ENCODE data around the gene WNT11. TPM values are rescaled to one million over a fixed set of nuclear protein-coding genes. Genes with fewer than 3 reads are reported as not detected.
"Not testable (repeated sequence)": the region's sequence is repeated elsewhere in the genome, so short reads cannot be mapped to it uniquely, and the experiment has no call there.

Gene WNT11
- total and polyA plus RNA-seq, 2 experiments from 2014 or later = not detected

- no peak overlapping the region for H2AFZ ChIP-seq
- no peaks in the 10 kb centered on the region for H3K9me2 ChIP-seq (ENCODE audit: insufficient read depth)
- no peak overlapping the region for H3K4me2 ChIP-seq (ENCODE audit: unreplicated experiment)
- H3K27ac ChIP-seq = no peak overlapping the region
- H3K27me3 ChIP-seq (replicated peaks; ENCODE audit: insufficient read depth) = peaks cover 8% of the 10 kb centered on the region
- 80 to 92% methylated on average over 10 of the region's 10 CpGs for WGBS, 2 experiments (ENCODE audit: low coverage in 1 of 2, low lambda C conversion rate in 2 of 2, missing lambda C conversion rate in 2 of 2)
- H3K9me3 ChIP-seq (ENCODE audit: low read depth) = no peaks in the 10 kb centered on the region
- H3K4me1 ChIP-seq (ENCODE audit: insufficient read depth) = no peaks in the 10 kb centered on the region
- TF ChIP-seq EZH2phosphoT487 (IDR thresholded peaks at IDR 0.05; ENCODE audit: insufficient read depth, low read depth) (no peak), EZH2 (IDR thresholded peaks at IDR 0.05; ENCODE audit: insufficient read depth, poor library complexity, severe bottlenecking) (no peak)
- H3K9ac ChIP-seq = no peak overlapping the region
- no peaks in the 10 kb centered on the region for H4K20me1 ChIP-seq (ENCODE audit: insufficient read depth)
- H3K79me2 ChIP-seq (ENCODE audit: insufficient read depth) = no peaks in the 10 kb centered on the region
- no peak overlapping the region for H3K4me3 ChIP-seq
- no peak for DNase-seq
- in situ Hi-C loops (cut with MboI) = no loop called here
- no peaks in the 10 kb centered on the region for H3K36me3 ChIP-seq (ENCODE audit: low read depth)
- no peaks in the 10 kb centered on the region for H3F3A ChIP-seq (ENCODE audit: insufficient read depth)
These were observed 5.2 kb downstream of the WNT11 start for GRCh38 chr11:76201056-76201455.

- no peak overlapping the region for H2AFZ ChIP-seq
- H3K36me3 ChIP-seq (ENCODE audit: low read depth) = no peaks in the 10 kb centered on the region
- WGBS, 2 experiments (ENCODE audit: low coverage in 1 of 2, low lambda C conversion rate in 2 of 2, missing lambda C conversion rate in 2 of 2) = 92% methylated on average over 28 of the region's 28 CpGs
- no peak for DNase-seq
- no peaks in the 10 kb centered on the region for H3K9me3 ChIP-seq (ENCODE audit: low read depth)
- no peak for TF ChIP-seq EZH2 (IDR thresholded peaks at IDR 0.05; ENCODE audit: insufficient read depth, poor library complexity, severe bottlenecking)
- no peak for TF ChIP-seq EZH2phosphoT487 (IDR thresholded peaks at IDR 0.05; ENCODE audit: insufficient read depth, low read depth)
- in situ Hi-C loops (cut with MboI) = no loop called here
- H3K9ac ChIP-seq = no peak overlapping the region
- no peak overlapping the region for H3K4me2 ChIP-seq (ENCODE audit: unreplicated experiment)
- H3K4me1 ChIP-seq (ENCODE audit: insufficient read depth) = no peaks in the 10 kb centered on the region
- H4K20me1 ChIP-seq (ENCODE audit: insufficient read depth) = no peaks in the 10 kb centered on the region
- no peaks in the 10 kb centered on the region for H3F3A ChIP-seq (ENCODE audit: insufficient read depth)
- H3K4me3 ChIP-seq = no peak overlapping the region
- H3K27ac ChIP-seq = no peak overlapping the region
- 0 out of 2 replicates have a peak, but pooled peaks cover under 1% of the 10 kb centered on the region for H3K27me3 ChIP-seq (replicated peaks; ENCODE audit: insufficient read depth)
- no peaks in the 10 kb centered on the region for H3K9me2 ChIP-seq (ENCODE audit: insufficient read depth)
- H3K79me2 ChIP-seq (ENCODE audit: insufficient read depth) = no peaks in the 10 kb centered on the region
These were observed 6.0 kb downstream of the WNT11 start for GRCh38 chr11:76200006-76200940.

GRCh38 chr11:76198691-76199090, 7.6 kb downstream of the WNT11 start:
- 79 to 86% methylated on average over 6 of the region's 6 CpGs for WGBS, 2 experiments (ENCODE audit: low coverage in 1 of 2, low lambda C conversion rate in 2 of 2, missing lambda C conversion rate in 2 of 2)

DNA sequence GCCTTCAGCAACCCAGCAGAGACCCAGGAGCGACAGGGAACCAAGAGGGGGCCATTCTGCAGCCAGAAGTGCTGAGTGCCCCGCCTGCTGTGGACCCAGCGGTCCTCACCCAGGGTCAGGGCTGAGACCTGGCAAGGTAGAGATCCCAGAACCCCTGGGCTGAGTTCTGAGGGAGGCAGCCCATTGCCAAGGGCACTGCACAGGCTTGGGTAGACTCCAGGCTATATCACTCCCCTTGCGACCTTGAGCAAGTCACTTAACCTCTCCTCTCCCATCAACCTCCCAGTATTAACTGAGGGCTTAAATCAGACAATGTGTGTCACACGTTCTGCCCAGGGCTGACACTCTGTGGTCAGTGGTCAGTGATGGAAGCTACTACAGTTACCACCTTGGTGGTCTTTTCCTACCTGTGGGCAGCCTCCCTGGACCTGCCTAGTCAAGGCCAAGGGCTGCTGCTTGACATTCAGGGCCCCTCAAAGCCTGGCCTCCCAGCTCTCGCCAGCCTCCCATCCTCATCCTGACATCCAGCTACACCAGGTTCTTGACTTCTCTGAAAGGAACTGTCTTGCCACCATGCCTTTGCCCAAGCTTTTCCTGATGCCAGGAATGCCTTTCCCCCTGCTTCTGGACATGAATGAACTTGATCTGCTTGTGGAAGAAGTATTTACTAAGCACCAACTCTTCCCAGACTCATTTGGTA, 8.2 kb downstream of the WNT11 start:
- Histone ChIP-seq H4K20me1 (ENCODE audit: insufficient read depth) (no peaks in the 10 kb centered on the region), H2AFZ (no peak overlapping the region), H3K79me2 (ENCODE audit: insufficient read depth) (no peaks in the 10 kb centered on the region), H3K4me1 (ENCODE audit: insufficient read depth) (no peaks in the 10 kb centered on the region), H3K4me3 (no peak overlapping the region), H3K27me3 (replicated peaks; ENCODE audit: insufficient read depth) (no peaks in the 10 kb centered on the region), H3K27ac (no peak overlapping the region), H3K9me2 (ENCODE audit: insufficient read depth) (no peaks in the 10 kb centered on the region), H3K9ac (no peak overlapping the region), H3K9me3 (ENCODE audit: low read depth) (no peaks in the 10 kb centered on the region), H3F3A (ENCODE audit: insufficient read depth) (no peaks in the 10 kb centered on the region), H3K4me2 (ENCODE audit: unreplicated experiment) (no peak overlapping the region), H3K36me3 (ENCODE audit: low read depth) (no peaks in the 10 kb centered on the region)
- in situ Hi-C loops (cut with MboI) = no loop called here
- no peak for DNase-seq
- TF ChIP-seq EZH2phosphoT487 (IDR thresholded peaks at IDR 0.05; ENCODE audit: insufficient read depth, low read depth) (no peak), EZH2 (IDR thresholded peaks at IDR 0.05; ENCODE audit: insufficient read depth, poor library complexity, severe bottlenecking) (no peak)
- 81 to 85% methylated on average over 6 of the region's 6 CpGs for WGBS, 2 experiments (ENCODE audit: low coverage in 1 of 2, low lambda C conversion rate in 2 of 2, missing lambda C conversion rate in 2 of 2)

More at GRCh38 chr11:76198691-76199090, 7.6 kb downstream of the WNT11 start:
- H3K79me2 ChIP-seq (ENCODE audit: insufficient read depth); H3F3A ChIP-seq (ENCODE audit: insufficient read depth); H3K27me3 ChIP-seq (replicated peaks; ENCODE audit: insufficient read depth); in situ Hi-C loops (cut with MboI); H3K27ac ChIP-seq; H3K4me1 ChIP-seq (ENCODE audit: insufficient read depth); H3K9me2 ChIP-seq (ENCODE audit: insufficient read depth); H4K20me1 ChIP-seq (ENCODE audit: insufficient read depth); H3K4me2 ChIP-seq (ENCODE audit: unreplicated experiment); DNase-seq; H3K9ac ChIP-seq; H3K9me3 ChIP-seq (ENCODE audit: low read depth); H3K36me3 ChIP-seq (ENCODE audit: low read depth); H2AFZ ChIP-seq; H3K4me3 ChIP-seq: not testable (repeated sequence)

Measured in GM23248 (cell line).